Kidney epithelial cell (primary cell): ENCODE data around the gene PARP15. TPM values are rescaled to one million over a fixed set of nuclear protein-coding genes. Genes with fewer than 3 reads are reported as not detected.

Experiments
- DNase-seq: peaks from one replicate; pipeline ENCODE4 v3.0.0-alpha.2; 2010; ENCODE audit warnings: low read depth
- H3K27me3 ChIP-seq: 2 replicates; pipeline ENCODE4 v1.6.0; 2011; ENCODE audit warnings: low read length; ENCODE audit not compliant: control insufficient read depth, insufficient read depth
- H3K36me3 ChIP-seq: 2 replicates; pipeline ENCODE4 v1.5.1; 2011; ENCODE audit warnings: low read length; ENCODE audit not compliant: control insufficient read depth, insufficient read depth
- H3K4me3 ChIP-seq: 2 replicates; pipeline ENCODE4 v1.5.1; 2011; ENCODE audit warnings: low read depth, mild to moderate bottlenecking, control low read depth, low read length
- total RNA-seq: library from RNA; depleted of rRNA; stranded (reverse); fragments of >200 nt; gene quantifications from 2 replicates; pipeline ENCODE4 v1.2.3, GENCODE V29; 2015
- TF ChIP-seq, protein P1 (sequence below): IDR thresholded peaks from 2 replicates; pipeline ENCODE4 v1.5.1; 2011; ENCODE audit warnings: mild to moderate bottlenecking, moderate library complexity, low read length, control low read depth, inconsistent platforms; ENCODE audit not compliant: insufficient read depth, poor library complexity, severe bottlenecking

Gene PARP15
- total RNA-seq, 1 donor from 2014 or later = not detected

DNA sequence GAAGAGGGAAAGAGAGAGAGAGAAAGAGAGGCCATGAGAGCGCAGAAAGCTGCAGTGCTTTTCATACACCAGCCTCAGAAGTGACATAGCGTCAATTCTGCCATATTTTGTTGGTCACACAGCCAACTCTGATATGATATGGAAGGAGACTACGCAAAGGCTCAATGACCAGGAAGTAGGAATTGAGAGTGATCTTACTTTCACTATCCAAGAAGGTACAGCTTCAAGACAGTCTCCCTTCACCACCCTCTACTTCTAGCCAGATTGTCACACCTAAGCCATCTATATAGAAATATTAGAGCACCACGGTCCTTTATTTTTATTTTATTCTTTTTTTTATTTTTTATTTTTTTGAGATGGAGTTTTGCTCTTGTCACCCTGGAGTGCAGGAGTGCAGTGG lies 21.1 kb downstream of the PARP15 start:
- TF ChIP-seq, protein P1, sequence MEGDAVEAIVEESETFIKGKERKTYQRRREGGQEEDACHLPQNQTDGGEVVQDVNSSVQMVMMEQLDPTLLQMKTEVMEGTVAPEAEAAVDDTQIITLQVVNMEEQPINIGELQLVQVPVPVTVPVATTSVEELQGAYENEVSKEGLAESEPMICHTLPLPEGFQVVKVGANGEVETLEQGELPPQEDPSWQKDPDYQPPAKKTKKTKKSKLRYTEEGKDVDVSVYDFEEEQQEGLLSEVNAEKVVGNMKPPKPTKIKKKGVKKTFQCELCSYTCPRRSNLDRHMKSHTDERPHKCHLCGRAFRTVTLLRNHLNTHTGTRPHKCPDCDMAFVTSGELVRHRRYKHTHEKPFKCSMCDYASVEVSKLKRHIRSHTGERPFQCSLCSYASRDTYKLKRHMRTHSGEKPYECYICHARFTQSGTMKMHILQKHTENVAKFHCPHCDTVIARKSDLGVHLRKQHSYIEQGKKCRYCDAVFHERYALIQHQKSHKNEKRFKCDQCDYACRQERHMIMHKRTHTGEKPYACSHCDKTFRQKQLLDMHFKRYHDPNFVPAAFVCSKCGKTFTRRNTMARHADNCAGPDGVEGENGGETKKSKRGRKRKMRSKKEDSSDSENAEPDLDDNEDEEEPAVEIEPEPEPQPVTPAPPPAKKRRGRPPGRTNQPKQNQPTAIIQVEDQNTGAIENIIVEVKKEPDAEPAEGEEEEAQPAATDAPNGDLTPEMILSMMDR = no peak
- no peak overlapping the region for H3K4me3 ChIP-seq
- no peak for DNase-seq
- no peaks in the 10 kb centered on the region for H3K36me3 ChIP-seq
- no peaks in the 10 kb centered on the region for H3K27me3 ChIP-seq

DNA sequence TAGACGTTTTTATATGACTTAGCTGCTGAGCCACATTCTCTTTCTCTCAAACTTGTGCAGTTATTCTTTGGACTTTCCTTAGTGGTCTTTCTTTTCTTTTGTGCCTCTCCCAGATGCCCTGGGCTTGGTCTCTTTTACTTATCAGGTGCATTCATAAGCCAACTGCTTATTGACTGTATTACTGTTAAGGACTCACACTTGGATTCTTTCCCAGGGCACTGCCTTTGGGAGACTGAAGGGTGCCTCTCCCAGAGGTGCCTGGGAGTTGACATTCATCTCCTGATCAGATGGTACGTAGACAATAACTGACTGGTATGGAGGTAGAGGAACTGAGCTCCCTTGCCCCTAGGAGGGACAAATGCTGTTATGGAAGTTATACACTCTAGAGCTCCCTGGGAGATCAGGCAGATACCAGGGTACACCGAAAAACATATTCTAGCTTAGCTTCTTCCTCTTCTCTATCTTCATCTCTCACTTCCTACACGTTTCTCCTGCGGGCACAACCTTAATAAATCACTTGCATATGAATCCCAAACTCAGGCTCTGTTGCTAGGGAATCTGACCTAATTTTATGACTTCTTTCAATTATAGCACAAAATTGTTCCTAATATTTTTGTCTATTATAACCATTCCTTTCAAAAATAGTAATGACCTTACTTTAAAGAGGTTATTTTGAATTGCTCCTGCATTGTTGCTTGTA lies 24.7 kb downstream of the PARP15 start:
- no peak for DNase-seq
- H3K36me3 ChIP-seq = no peaks in the 10 kb centered on the region
- H3K27me3 ChIP-seq = no peaks in the 10 kb centered on the region
- H3K4me3 ChIP-seq = no peak overlapping the region
- TF ChIP-seq, protein P1 = no peak

DNA sequence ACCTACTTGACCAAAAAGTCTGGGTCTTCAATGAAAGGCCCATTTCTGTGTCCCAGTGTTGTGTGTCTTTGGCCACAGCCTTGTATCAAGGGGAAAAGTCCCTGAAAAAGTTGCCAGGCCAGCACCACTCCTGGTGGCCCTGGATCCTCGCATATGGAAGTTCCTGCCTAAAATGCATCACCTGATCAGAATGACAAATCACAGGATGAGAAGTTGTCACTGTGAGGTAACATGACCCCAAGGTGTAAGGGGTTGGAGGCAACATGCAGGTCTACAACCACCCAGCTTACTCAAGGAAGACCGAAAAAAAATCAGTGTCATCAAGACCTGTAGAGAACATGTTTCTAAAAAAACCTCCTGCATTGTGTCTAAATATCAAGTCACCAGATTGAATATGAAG lies 25.6 kb downstream of the PARP15 start:
- no peak for DNase-seq
- no peak overlapping the region for H3K4me3 ChIP-seq
- no peaks in the 10 kb centered on the region for H3K36me3 ChIP-seq
- TF ChIP-seq, protein P1 = no peak
- no peaks in the 10 kb centered on the region for H3K27me3 ChIP-seq

DNA sequence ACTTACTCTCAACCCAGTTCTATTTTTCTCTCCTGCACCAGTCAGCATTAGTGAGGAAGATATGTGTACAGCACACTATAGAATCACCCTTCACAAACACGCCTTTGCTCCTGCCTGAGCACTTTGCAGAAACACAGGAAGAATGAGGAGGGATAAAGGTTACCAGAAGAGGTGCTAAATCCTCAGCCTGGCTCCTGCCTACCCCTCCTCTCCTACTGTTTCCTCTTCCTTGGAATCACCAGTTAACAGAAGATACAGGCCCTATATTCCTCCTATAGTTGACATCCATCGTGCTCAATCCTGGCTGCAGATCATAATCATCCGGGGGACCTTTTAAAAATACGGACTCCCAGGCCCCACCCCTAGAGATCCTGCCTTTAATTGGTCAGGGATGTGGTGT lies 28.9 kb downstream of the PARP15 start:
- no peaks in the 10 kb centered on the region for H3K27me3 ChIP-seq
- no peak overlapping the region for H3K4me3 ChIP-seq
- DNase-seq = no peak
- H3K36me3 ChIP-seq = no peaks in the 10 kb centered on the region
- TF ChIP-seq, protein P1 = no peak

DNA sequence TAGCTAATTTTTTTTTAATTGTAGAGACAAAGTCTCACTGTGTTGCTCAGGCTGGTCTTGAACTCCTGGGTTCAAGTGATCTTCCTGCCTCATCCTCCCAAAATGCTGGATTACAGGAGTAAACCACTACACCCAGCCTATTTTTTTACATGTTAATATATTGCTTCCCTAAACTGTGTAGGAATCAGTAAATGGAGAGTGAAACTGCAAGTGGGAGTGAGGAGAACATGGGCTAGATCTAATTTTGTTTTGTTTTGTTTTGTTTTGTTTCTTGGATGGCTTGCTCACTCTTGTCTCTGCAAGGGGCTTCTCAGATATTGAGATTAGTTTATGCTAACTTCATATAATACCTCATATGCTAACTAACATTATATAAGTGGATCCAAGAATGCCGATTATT lies 31.5 kb downstream of the PARP15 start:
- TF ChIP-seq, protein P1 = no peak
- H3K27me3 ChIP-seq = no peaks in the 10 kb centered on the region
- H3K4me3 ChIP-seq = no peak overlapping the region
- no peak for DNase-seq
- no peaks in the 10 kb centered on the region for H3K36me3 ChIP-seq
